GM18907 (cell line): ENCODE measurements around the gene MACO1.
"Not testable (repeated sequence)": the region's sequence is repeated elsewhere in the genome, so short reads cannot be mapped to it uniquely, and the experiment has no call there.

Source experiments
- ATAC-seq: cut with Tn5 transposase; IDR thresholded peaks from one replicate; pipeline ENCODE4 v1.9.1; 2021; ENCODE audit warnings: mild to moderate bottlenecking, moderate library complexity; ENCODE audit not compliant: unreplicated experiment

MACO1 gene, protein sequence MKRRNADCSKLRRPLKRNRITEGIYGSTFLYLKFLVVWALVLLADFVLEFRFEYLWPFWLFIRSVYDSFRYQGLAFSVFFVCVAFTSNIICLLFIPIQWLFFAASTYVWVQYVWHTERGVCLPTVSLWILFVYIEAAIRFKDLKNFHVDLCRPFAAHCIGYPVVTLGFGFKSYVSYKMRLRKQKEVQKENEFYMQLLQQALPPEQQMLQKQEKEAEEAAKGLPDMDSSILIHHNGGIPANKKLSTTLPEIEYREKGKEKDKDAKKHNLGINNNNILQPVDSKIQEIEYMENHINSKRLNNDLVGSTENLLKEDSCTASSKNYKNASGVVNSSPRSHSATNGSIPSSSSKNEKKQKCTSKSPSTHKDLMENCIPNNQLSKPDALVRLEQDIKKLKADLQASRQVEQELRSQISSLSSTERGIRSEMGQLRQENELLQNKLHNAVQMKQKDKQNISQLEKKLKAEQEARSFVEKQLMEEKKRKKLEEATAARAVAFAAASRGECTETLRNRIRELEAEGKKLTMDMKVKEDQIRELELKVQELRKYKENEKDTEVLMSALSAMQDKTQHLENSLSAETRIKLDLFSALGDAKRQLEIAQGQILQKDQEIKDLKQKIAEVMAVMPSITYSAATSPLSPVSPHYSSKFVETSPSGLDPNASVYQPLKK

GRCh38 chr1:25430073-25430966 lies at the start of gene MACO1:
TSS of gene MACO1 (plus strand) at chr1:25430897. CDS start at chr1:25431099, 202 bp downstream.
- ATAC-seq, result peak; percentile 92

DNA sequence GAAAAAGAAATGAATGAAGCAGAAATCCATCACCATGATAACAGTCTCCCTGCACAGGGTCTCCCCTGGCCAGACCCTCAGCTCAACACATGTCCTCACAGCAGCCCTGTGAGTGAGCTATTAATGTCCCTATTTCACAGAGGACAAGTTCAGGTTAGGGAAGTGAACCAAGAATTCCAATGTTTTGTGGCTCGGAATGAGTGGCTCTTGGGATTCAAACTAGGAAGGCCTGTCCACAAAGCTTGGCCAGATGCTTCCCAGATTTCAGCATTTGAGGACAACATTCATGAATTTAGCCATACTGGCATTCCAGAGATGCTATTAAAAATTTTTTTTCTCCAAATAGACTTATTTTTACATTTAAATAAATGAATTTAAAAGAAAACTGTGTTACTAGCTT lies 48.2 kb upstream of the MACO1 start:
- not testable (repeated sequence) for ATAC-seq

GRCh38 chr1:25383090-25383489 lies 47.6 kb upstream of the MACO1 start:
- not testable (repeated sequence) for ATAC-seq

DNA sequence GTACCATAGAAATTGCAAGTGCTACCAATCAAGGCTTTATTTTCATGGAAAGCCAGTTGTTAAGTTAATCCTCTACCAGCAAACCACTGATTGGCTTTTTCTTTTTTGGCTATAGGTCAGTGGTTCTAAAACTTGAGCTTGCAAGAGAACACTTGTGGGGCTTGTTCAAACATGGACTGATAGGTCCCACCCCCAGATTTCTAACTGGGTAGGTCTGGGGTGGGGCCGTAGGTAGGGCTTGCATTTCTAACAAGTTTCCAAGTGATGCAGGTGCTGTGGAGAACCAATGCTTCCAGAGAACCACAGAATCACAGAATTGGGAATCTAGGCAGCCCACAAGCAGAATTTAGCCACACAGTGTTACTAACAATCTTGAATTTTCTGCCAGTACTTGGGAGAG lies 46.8 kb upstream of the MACO1 start:
- ATAC-seq, result not testable (repeated sequence)

DNA sequence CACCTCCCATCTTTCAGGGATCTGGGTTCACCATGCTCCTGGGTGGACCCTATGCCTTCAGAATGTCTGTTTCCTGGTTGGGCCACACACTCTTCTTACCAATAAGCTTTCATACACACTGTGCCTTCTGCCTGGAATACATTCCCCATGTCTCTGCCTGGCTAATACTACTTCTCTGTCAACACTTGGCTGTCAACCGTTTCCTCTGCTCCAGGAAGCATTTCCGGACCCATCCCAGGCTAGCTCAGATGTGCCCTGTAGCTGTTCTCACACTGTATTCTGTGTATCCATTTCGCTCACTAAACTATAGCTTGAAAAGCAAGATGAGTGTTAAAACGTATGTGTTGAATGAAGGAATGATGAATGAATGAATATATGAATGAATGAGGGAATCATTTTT lies 43.6 kb upstream of the MACO1 start:
- ATAC-seq, result not testable (repeated sequence)

DNA sequence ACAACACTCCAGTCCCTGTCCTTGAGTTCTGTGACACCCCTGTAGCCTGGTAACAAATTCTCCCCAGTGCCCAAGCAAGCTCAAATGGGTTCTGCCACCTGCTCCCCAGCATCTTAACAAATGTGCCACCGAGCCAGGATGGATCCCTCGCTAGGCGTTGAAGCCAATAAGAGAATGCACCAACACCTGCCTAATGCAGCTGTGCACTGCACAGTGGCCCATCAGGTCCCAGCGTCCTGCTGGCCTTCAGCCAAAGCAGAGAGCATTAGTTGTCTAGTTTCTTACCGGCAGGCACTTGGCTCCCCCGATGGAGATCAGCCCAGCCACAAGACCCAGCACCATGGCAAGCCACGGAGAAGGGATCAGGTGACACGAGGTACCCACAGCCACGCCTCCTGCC lies 42.0 kb upstream of the MACO1 start:
- not testable (repeated sequence) for ATAC-seq

- not testable (repeated sequence) for ATAC-seq
These were observed 41.0 kb upstream of the MACO1 start for GRCh38 chr1:25389721-25390120.

- ATAC-seq, result no peak
These were observed 37.9 kb upstream of the MACO1 start for GRCh38 chr1:25392841-25393240.

DNA sequence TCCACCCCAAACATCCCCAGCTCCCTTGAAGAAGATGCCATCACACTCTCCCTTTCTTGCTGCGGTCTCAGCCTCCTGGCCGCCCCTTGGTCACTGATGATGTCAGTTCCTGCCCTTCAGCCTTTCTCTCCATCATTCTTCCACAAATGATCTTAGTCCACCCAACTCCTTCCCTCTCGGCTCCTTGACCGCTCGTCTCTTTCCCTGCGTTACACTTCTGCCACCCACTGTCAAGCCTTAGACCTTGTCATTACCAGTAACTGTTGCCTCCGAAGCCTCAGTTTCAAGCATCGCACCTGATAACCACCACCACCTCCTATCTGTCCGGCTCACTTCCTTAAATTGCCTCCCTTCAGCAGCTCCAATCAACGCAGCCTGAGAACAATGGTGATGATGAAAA lies 33.1 kb upstream of the MACO1 start:
- ATAC-seq, result not testable (repeated sequence)

- ATAC-seq, result not testable (repeated sequence)
These were observed 32.6 kb upstream of the MACO1 start for GRCh38 chr1:25398079-25398478.

DNA sequence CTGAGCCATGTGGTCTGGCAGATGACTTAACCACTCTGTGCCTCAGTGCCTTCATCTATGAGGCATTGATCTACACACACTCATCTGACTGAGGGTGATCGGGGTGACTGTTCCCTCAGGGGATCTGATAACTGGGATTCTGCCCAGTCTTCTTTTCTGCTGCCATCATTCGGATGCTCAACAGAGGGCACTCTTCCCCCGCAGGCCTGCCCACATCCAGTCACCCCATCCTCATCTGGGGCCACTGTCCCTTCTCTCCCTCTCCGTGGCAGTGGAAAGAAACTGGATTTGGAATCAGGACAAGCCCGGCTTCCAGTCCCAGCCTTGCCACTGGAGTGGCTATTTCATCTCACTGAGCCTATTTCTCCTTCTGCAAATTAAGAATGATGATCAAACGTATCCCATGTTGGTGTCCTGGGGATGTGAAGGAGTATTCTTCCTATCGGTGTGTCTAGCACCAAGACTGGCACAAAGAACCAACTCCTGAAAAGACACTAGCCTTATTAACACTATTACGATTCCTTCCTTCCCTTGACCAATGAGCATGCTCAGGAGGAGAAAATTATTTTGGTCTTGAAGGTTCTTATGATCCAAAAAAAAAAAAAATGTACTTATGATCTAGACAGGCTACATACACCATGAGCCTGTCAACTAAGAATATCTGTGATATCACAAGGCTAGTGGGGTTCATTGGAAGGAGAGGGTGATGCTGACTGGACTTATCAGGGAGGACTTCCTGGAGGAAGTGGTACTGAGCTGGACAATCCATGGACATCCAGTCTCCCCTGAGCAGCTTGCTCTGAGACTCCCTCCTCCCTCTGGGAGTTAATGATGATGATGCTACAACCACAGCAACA lies 27.5 kb upstream of the MACO1 start:
- not testable (repeated sequence) for ATAC-seq

GRCh38 chr1:25405731-25406305 lies 24.9 kb upstream of the MACO1 start:
- ATAC-seq, result not testable (repeated sequence)

- ATAC-seq, result not testable (repeated sequence)
These were observed 20.9 kb upstream of the MACO1 start for GRCh38 chr1:25409641-25410427.

GRCh38 chr1:25412872-25413623 lies 17.6 kb upstream of the MACO1 start:
- ATAC-seq, result not testable (repeated sequence)

DNA sequence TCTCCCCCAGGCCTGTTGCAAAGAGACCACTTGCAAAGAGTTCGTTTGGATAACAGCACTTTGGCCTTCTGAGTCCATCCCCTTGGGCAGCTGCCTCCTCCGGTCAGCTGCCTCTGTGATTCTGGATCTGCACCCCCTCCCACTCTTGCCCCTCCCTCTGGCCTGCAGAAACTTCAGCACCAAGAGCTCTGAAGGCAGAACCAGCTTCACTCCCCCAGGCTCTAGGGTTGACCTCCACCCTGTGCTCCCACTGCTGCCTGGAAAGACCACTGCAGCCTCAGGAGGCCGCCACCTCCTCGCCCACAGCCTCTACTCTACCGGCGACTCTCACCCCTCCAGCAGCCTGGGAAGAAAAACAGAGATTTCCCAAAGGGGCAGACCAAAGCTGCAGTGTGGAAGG lies 16.5 kb upstream of the MACO1 start:
- not testable (repeated sequence) for ATAC-seq

DNA sequence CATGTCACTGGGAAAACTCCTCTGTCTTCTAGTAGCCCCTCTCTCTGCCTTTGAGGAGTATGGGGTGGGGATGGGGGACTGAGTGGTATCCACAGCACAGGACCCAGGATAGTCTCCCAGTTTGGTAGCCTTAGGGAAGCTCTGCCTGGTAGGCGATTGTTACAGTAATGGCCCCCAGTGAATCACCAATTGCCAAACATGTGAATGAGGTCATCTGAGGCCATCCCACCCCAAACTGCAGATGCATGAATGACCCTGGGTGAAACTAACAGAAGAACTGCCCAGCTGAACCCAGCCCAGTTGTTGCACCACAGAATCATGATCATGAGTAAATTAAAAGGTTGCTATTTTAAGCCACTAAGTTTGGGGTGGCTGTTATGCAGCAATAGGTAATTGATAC lies 16.1 kb upstream of the MACO1 start:
- not testable (repeated sequence) for ATAC-seq

DNA sequence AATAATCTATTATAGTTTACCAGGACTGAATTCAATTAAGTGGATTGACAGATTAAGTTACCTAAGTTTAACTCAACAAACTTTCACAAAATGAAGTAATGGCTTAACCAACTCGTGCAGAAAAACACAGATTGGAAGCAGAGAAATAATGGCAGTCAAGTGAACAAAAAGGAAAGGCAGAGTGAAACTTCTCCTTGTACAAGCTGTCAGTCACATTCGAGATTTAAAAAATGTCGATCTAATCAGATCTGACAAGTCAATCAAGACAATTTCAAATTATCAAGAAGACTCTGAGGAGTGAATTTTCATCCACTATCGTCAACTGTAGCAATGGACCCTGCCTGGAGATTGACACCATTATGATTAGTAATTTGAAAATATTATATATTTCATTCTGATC lies 13.4 kb upstream of the MACO1 start:
- ATAC-seq, result not testable (repeated sequence)

DNA sequence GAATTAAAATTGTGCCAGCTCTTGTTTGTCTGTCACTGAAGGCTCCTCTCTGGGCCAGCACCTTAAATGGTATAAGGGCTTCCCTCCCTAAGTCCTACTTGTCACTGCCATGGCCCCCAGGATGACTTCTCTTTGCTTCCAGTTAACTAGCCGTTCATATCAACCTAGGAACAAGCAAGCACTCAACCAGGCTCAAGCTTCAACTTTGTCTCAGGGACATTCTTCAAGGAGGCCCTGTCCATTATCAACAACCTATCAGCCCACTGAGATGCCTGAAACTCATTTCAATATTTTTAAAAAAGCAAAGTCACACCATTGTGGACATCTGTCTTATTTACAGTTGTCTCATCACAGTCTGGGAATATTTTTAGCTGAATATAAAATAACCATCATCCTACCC lies 11.4 kb upstream of the MACO1 start:
- not testable (repeated sequence) for ATAC-seq
